ENCODE results near the gene SULT1A1.
"Not testable (repeated sequence)": the region's sequence is repeated elsewhere in the genome, so short reads cannot be mapped to it uniquely, and the experiment has no call there.

DNA sequence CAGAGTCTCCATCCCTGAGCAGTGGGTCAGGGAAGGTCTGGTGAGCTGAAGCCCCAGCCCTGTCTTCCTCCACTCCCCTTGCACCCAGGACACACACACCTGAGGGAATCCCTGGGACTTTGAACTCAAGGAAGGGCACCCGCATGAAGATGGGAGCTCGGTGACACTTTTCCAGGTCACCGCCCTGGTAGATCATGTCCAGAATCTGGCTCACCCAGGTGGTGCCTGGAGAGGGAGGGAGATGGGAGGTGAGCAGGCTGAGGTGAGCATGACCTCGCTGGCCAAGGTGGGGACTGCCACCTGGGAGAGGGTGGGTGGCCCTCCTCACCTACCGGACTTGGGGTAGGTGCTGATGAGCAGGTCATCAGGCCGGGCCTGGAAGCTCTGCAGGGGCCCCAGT, 14.4 kb downstream of the SULT1A1 start:
- TF ChIP-seq, protein P1, sequence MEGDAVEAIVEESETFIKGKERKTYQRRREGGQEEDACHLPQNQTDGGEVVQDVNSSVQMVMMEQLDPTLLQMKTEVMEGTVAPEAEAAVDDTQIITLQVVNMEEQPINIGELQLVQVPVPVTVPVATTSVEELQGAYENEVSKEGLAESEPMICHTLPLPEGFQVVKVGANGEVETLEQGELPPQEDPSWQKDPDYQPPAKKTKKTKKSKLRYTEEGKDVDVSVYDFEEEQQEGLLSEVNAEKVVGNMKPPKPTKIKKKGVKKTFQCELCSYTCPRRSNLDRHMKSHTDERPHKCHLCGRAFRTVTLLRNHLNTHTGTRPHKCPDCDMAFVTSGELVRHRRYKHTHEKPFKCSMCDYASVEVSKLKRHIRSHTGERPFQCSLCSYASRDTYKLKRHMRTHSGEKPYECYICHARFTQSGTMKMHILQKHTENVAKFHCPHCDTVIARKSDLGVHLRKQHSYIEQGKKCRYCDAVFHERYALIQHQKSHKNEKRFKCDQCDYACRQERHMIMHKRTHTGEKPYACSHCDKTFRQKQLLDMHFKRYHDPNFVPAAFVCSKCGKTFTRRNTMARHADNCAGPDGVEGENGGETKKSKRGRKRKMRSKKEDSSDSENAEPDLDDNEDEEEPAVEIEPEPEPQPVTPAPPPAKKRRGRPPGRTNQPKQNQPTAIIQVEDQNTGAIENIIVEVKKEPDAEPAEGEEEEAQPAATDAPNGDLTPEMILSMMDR (IDR thresholded peaks at IDR 0.05) = not testable (repeated sequence)
- TF ChIP-seq EZH2 (IDR thresholded peaks at IDR 0.05; ENCODE audit: borderline replicate concordance, insufficient read depth, low read depth, low read length, poor library complexity, severe bottlenecking) = not testable (repeated sequence)
